SU-DHL-6 (cell line): ENCODE measurements around the gene NCAPH2.

Source experiments
- H2AFZ ChIP-seq: fragments of 200-600 bp; sonication (generic); 2 replicates; pipeline ENCODE4 v1.6.1; 2014; ENCODE audit warnings: low read depth, mild to moderate bottlenecking, moderate library complexity, mixed read lengths, antibody characterized with exemption, low read length; ENCODE audit not compliant: severe bottlenecking
- H3F3A ChIP-seq: fragments of 200-600 bp; shearing (Covaris generic); 2 replicates; pipeline ENCODE4 v1.6.0; 2016; ENCODE audit warnings: antibody characterized with exemption, mild to moderate bottlenecking; ENCODE audit not compliant: insufficient read depth
- H3K27ac ChIP-seq: fragments of 200-600 bp; sonication (generic); 2 replicates; pipeline ENCODE4 v1.5.1; 2016; ENCODE audit warnings: low read depth, mild to moderate bottlenecking, low read length, moderate library complexity, mixed read lengths
- H3K27me3 ChIP-seq: fragments of 200-600 bp; sonication (generic), shearing (Covaris generic); 2 replicates; pipeline ENCODE4 v1.6.0; 2014; ENCODE audit warnings: mild to moderate bottlenecking, low read length
- H3K36me3 ChIP-seq: fragments of 200-600 bp; sonication (generic); 2 replicates; pipeline ENCODE4 v1.6.1; 2014; ENCODE audit warnings: mild to moderate bottlenecking, low read length, mixed read lengths
- H3K4me2 ChIP-seq: fragments of 300-600, 200-600 bp; shearing (Covaris generic), sonication (generic); 2 replicates; pipeline ENCODE4 v1.6.0; 2014; ENCODE audit warnings: low read length, low read depth, mild to moderate bottlenecking; ENCODE audit not compliant: poor library complexity, severe bottlenecking
- H3K4me3 ChIP-seq: fragments of 200-600 bp; sonication (generic); 2 replicates; pipeline ENCODE4 v1.5.1; 2014; ENCODE audit warnings: antibody characterized with exemption, low read length, mild to moderate bottlenecking, mixed read lengths; ENCODE audit not compliant: insufficient read depth, poor library complexity, severe bottlenecking
- H3K79me2 ChIP-seq: fragments of 200-600 bp; sonication (generic); 2 replicates; pipeline ENCODE4 v1.6.1; 2014; ENCODE audit warnings: mild to moderate bottlenecking, low read length, moderate library complexity; ENCODE audit not compliant: insufficient read depth
- H3K9ac ChIP-seq: fragments of 200-600 bp; sonication (generic); 2 replicates; pipeline ENCODE4 v1.7.0; 2014; ENCODE audit warnings: mild to moderate bottlenecking, low read length
- H3K9me2 ChIP-seq: fragments of 200-600 bp; sonication (generic); replicated peaks from 2 replicates; pipeline ENCODE4 v1.6.1; 2014; ENCODE audit warnings: low read length; ENCODE audit not compliant: insufficient read depth
- H3K9me3 ChIP-seq: fragments of 200-600 bp; sonication (generic); 2 replicates; pipeline ENCODE4 v1.6.1; 2014; ENCODE audit warnings: low read length, mixed read lengths; ENCODE audit not compliant: insufficient read depth
- H4K20me1 ChIP-seq: fragments of 200-600 bp; sonication (generic); 2 replicates; pipeline ENCODE4 v1.6.1; 2014; ENCODE audit warnings: low read depth, mild to moderate bottlenecking, antibody characterized with exemption, low read length, moderate library complexity, mixed read lengths
- CTCF ChIP-seq: fragments of 200-600 bp; sonication (generic); IDR thresholded peaks from one replicate; pipeline ENCODE4 v1.5.1; 2017; ENCODE audit warnings: antibody characterized with exemption, mild to moderate bottlenecking, low read length, moderate library complexity; ENCODE audit not compliant: insufficient read depth, poor library complexity, severe bottlenecking
- EZH2phosphoT487 ChIP-seq: fragments of 200-600 bp; sonication (generic), shearing (Covaris generic); conservative IDR thresholded peaks from 2 replicates; pipeline ENCODE4 v1.6.1; 2018; ENCODE audit warnings: mild to moderate bottlenecking, antibody characterized with exemption, low read length, moderate library complexity, mixed read lengths

NCAPH2 gene

GRCh38 chr22:50573491-50574382, 65.7 kb downstream of the NCAPH2 start:
- Histone ChIP-seq H3F3A (no peaks in the 10 kb centered on the region), H3K9me3 (no peaks in the 10 kb centered on the region), H3K27me3 (no peaks in the 10 kb centered on the region), H2AFZ (no peak overlapping the region), H3K9me2 (no peaks in the 10 kb centered on the region), H3K4me2 (no peak overlapping the region), H3K9ac (no peak overlapping the region), H4K20me1 (no peaks in the 10 kb centered on the region; the same call in 1 of the 2 replicates), H3K4me3 (no peak overlapping the region), H3K27ac (no peak overlapping the region), H3K36me3 (0 out of 2 replicates have a peak, but pooled peaks cover 4% of the 10 kb centered on the region), H3K79me2 (no peaks in the 10 kb centered on the region)
- no peak for TF ChIP-seq EZH2phosphoT487
- TF ChIP-seq CTCF, result no peak

GRCh38 chr22:50574383-50574755, 66.3 kb downstream of the NCAPH2 start:
- H3K9me2 ChIP-seq, result no peaks in the 10 kb centered on the region
- H2AFZ ChIP-seq, result no peak overlapping the region
- H4K20me1 ChIP-seq, result no peaks in the 10 kb centered on the region; the same call in 1 of the 2 replicates
- TF ChIP-seq CTCF (no peak), EZH2phosphoT487 (no peak)
- no peak overlapping the region for H3K27ac ChIP-seq
- no peak overlapping the region for H3K4me3 ChIP-seq
- no peak overlapping the region for H3K9ac ChIP-seq
- H3K27me3 ChIP-seq, result no peaks in the 10 kb centered on the region
- H3K4me2 ChIP-seq, result no peak overlapping the region
- H3F3A ChIP-seq, result no peaks in the 10 kb centered on the region
- H3K36me3 ChIP-seq, result no peaks in the 10 kb centered on the region
- no peaks in the 10 kb centered on the region for H3K9me3 ChIP-seq
- H3K79me2 ChIP-seq, result no peaks in the 10 kb centered on the region
